ENCODE measurements around the gene SDK1.

Gene SDK1

DNA sequence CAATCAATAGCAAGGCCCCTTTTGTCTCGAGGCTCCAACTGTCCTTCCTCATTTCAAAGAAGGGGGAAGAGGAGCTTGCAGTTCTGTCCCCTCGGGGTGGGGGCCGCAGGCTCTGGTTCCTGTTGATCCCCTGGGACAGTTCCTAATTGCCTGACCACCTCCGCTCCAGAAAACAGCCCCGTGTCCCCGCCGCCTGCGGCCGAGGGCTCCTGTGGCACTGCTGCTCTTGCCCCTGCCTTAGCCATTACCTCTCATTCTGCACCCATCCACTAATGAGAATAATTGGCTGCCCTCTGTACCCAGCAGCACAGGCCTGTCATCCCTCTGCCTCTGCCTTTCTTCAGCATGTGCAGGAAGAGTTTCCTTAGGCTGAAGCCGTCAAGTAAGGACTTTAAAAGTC lies 712.7 kb downstream of the SDK1 start:
- no peak overlapping the region for H2AFZ ChIP-seq (ENCODE audit: low read depth, low read length)
- H2AK5ac ChIP-seq (ENCODE audit: low read length, severe bottlenecking), result no peak overlapping the region
- no peak overlapping the region for H3K18ac ChIP-seq (ENCODE audit: low read depth in 1 of 2, low read length in 2 of 2)
- no peak overlapping the region for H3K9ac ChIP-seq (ENCODE audit: low read length)
- H4K91ac ChIP-seq (ENCODE audit: low read length), result no peak overlapping the region
- no peaks in the 10 kb centered on the region for H3K4me1 ChIP-seq (ENCODE audit: control insufficient read depth, insufficient read depth, low read depth, low read length)
- no peak overlapping the region for H2BK15ac ChIP-seq (ENCODE audit: low read depth, poor library complexity, severe bottlenecking)
- H3K4me3 ChIP-seq (ENCODE audit: insufficient read depth in 1 of 2, low read depth in 1 of 2, low read length in 2 of 2), result no peak overlapping the region
- no peaks in the 10 kb centered on the region for H3K79me1 ChIP-seq (replicated peaks; ENCODE audit: low read length, poor library complexity, severe bottlenecking)
- DNase-seq, result no peak
- no peak overlapping the region for H3K4me2 ChIP-seq (ENCODE audit: low read length, poor library complexity, severe bottlenecking)
- H3K27ac ChIP-seq (ENCODE audit: low read length, poor library complexity, severe bottlenecking), result no peak overlapping the region
- H4K8ac ChIP-seq (ENCODE audit: low read length), result no peak overlapping the region
- H3K27me3 ChIP-seq (ENCODE audit: control insufficient read depth in 1 of 2, insufficient read depth in 1 of 2, low read length in 2 of 2), result no peaks in the 10 kb centered on the region
- H2BK5ac ChIP-seq (ENCODE audit: low read depth, low read length, poor library complexity, severe bottlenecking), result no peak overlapping the region
- no peak overlapping the region for H2BK12ac ChIP-seq (ENCODE audit: low read length in 2 of 2)
- no peak overlapping the region for H3K4ac ChIP-seq (ENCODE audit: low read depth in 1 of 2, low read length in 2 of 2)
- H2BK120ac ChIP-seq (ENCODE audit: low read depth, low read length), result no peak overlapping the region
- peaks cover 10% of the 10 kb centered on the region for H3K9me3 ChIP-seq (ENCODE audit: control insufficient read depth, low read length)
- H3K14ac ChIP-seq (ENCODE audit: low read length in 2 of 2), result no peak overlapping the region
- peaks cover 4 to 18% of the 10 kb centered on the region in 2 experiments for H3K36me3 ChIP-seq (ENCODE audit: control insufficient read depth in 1 of 2, insufficient read depth in 2 of 2, low read depth in 1 of 2, low read length in 2 of 2)
- 87% methylated on average over 10 of the region's 10 CpGs for WGBS
- H3K23ac ChIP-seq (ENCODE audit: low read length in 2 of 2), result no peak overlapping the region

DNA sequence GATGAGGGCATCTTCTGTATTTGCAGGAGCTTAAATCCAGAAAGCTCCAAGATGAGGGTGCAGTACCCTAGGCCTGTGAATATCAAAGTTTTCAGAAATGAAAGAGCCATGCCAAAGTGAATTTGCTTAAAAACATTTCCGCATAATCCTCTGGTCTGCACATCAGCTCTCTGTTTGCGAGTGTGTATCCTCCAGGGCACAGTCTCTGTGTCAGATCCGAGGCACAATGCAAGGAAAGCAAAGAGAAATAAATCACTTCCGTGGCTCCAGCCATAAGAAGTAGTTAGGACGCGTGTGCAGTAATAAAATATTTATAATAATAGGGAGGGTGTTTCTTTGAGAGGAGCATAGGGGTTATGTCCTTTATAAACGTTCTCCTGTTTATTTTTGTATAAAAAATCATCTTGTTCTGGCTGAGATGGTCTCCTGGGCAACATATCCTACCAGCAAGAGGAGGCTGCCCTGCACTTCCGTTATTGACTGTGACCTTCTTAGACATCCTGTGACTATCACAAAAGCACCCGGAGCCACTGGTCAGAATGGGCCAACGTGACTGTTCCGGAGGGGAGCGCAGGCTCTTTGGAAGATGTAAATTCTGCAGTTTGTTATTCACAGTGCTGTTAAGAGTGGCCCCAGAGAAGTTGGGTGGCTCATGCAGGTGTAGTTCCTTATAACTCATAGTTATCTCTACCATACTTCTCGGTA lies 713.4 kb downstream of the SDK1 start:
- no peak for DNase-seq
- no peaks in the 10 kb centered on the region for H3K4me1 ChIP-seq (ENCODE audit: control insufficient read depth, insufficient read depth, low read depth, low read length)
- H3K27me3 ChIP-seq (ENCODE audit: control insufficient read depth in 1 of 2, insufficient read depth in 1 of 2, low read length in 2 of 2), result no peaks in the 10 kb centered on the region
- no peak overlapping the region for H2AFZ ChIP-seq (ENCODE audit: low read depth, low read length)
- no peak overlapping the region for H3K4me3 ChIP-seq (ENCODE audit: insufficient read depth in 1 of 2, low read depth in 1 of 2, low read length in 2 of 2)
- no peak overlapping the region for H2BK5ac ChIP-seq (ENCODE audit: low read depth, low read length, poor library complexity, severe bottlenecking)
- H3K4ac ChIP-seq (ENCODE audit: low read depth in 1 of 2, low read length in 2 of 2), result no peak overlapping the region
- H3K79me1 ChIP-seq (replicated peaks; ENCODE audit: low read length, poor library complexity, severe bottlenecking), result no peaks in the 10 kb centered on the region
- WGBS, result 80% methylated on average over 12 of the region's 13 CpGs
- H3K9me3 ChIP-seq (ENCODE audit: control insufficient read depth, low read length), result peaks cover 17% of the 10 kb centered on the region
- no peak overlapping the region for H3K27ac ChIP-seq (ENCODE audit: low read length, poor library complexity, severe bottlenecking)
- H3K14ac ChIP-seq (ENCODE audit: low read length in 2 of 2), result no peak overlapping the region
- H3K4me2 ChIP-seq (ENCODE audit: low read length, poor library complexity, severe bottlenecking), result no peak overlapping the region
- no peak overlapping the region for H2AK5ac ChIP-seq (ENCODE audit: low read length, severe bottlenecking)
- no peak overlapping the region for H3K9ac ChIP-seq (ENCODE audit: low read length)
- no peak overlapping the region for H3K18ac ChIP-seq (ENCODE audit: low read depth in 1 of 2, low read length in 2 of 2)
- H2BK15ac ChIP-seq (ENCODE audit: low read depth, poor library complexity, severe bottlenecking), result no peak overlapping the region
- no peak overlapping the region for H3K23ac ChIP-seq (ENCODE audit: low read length in 2 of 2)
- H4K8ac ChIP-seq (ENCODE audit: low read length), result no peak overlapping the region
- no peak overlapping the region for H2BK12ac ChIP-seq (ENCODE audit: low read length in 2 of 2)
- no peak overlapping the region for H2BK120ac ChIP-seq (ENCODE audit: low read depth, low read length)
- H4K91ac ChIP-seq (ENCODE audit: low read length), result no peak overlapping the region
- H3K36me3 ChIP-seq (ENCODE audit: control insufficient read depth in 1 of 2, insufficient read depth in 2 of 2, low read depth in 1 of 2, low read length in 2 of 2), result peaks cover 4 to 19% of the 10 kb centered on the region in 2 experiments

DNA sequence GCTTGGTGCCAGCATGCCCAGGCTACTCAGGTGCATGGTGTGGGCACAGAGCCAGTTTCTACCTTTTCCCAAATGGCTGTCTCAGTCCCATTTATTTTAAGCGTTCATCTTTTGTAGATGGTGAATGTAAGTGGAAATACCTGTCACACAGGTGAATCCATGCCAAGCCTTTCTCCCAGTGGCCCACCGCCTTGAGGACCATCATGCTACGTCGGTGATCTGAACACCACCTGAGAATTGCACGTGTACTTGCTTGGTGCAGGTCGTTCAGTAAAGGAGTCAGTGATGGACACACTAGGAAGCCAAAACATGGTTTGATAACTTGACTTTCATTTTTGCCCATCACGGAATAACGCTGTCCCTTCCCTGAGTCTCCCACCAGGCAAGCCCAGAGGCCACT lies 714.3 kb downstream of the SDK1 start:
- WGBS, result 97% methylated on average over 8 of the region's 8 CpGs
- Histone ChIP-seq H3K79me1 (replicated peaks; ENCODE audit: low read length, poor library complexity, severe bottlenecking) (no peaks in the 10 kb centered on the region), H3K18ac (ENCODE audit: low read depth in 1 of 2, low read length in 2 of 2) (no peak overlapping the region)

DNA sequence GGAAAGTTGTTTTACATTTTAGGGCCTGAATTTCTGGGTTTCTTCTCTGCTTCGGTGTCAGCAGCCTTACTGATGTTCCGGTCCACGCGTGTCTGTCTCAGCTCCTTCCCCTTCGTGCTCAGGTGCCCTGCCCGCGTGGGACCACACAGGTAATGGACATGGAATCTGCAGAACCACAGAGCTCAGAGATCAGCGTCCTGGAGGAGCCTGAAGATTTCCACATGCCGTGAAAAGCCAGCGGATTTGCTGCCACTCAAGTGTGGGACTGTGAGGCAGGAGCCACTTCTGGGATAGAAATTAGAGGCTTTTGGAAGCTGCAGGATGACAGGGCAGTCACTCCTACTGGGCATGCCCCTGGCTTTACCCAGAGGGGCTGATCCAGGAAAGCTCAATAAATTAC lies 714.9 kb downstream of the SDK1 start:
- H3K27ac ChIP-seq (ENCODE audit: low read length, poor library complexity, severe bottlenecking), result no peak overlapping the region
- no peak overlapping the region for H2BK12ac ChIP-seq (ENCODE audit: low read length in 2 of 2)
- no peak overlapping the region for H3K18ac ChIP-seq (ENCODE audit: low read depth in 1 of 2, low read length in 2 of 2)
- H3K4me1 ChIP-seq (ENCODE audit: control insufficient read depth, insufficient read depth, low read depth, low read length), result no peaks in the 10 kb centered on the region
- no peak overlapping the region for H2BK15ac ChIP-seq (ENCODE audit: low read depth, poor library complexity, severe bottlenecking)
- no peak overlapping the region for H3K4me3 ChIP-seq (ENCODE audit: insufficient read depth in 1 of 2, low read depth in 1 of 2, low read length in 2 of 2)
- peaks cover 4 to 25% of the 10 kb centered on the region in 2 experiments for H3K36me3 ChIP-seq (ENCODE audit: control insufficient read depth in 1 of 2, insufficient read depth in 2 of 2, low read depth in 1 of 2, low read length in 2 of 2)
- H4K8ac ChIP-seq (ENCODE audit: low read length), result no peak overlapping the region
- DNase-seq, result no peak
- no peak overlapping the region for H4K91ac ChIP-seq (ENCODE audit: low read length)
- no peak overlapping the region for H2AFZ ChIP-seq (ENCODE audit: low read depth, low read length)
- no peak overlapping the region for H2AK5ac ChIP-seq (ENCODE audit: low read length, severe bottlenecking)
- H3K23ac ChIP-seq (ENCODE audit: low read length in 2 of 2), result no peak overlapping the region
- 95% methylated on average over 10 of the region's 10 CpGs for WGBS
- no peak overlapping the region for H3K9ac ChIP-seq (ENCODE audit: low read length)
- no peak overlapping the region for H3K4me2 ChIP-seq (ENCODE audit: low read length, poor library complexity, severe bottlenecking)
- H3K79me1 ChIP-seq (replicated peaks; ENCODE audit: low read length, poor library complexity, severe bottlenecking), result no peaks in the 10 kb centered on the region
- H3K27me3 ChIP-seq (ENCODE audit: control insufficient read depth in 1 of 2, insufficient read depth in 1 of 2, low read length in 2 of 2), result no peaks in the 10 kb centered on the region
- no peak overlapping the region for H3K4ac ChIP-seq (ENCODE audit: low read depth in 1 of 2, low read length in 2 of 2)
- H3K14ac ChIP-seq (ENCODE audit: low read length in 2 of 2), result no peak overlapping the region
- peaks cover 17% of the 10 kb centered on the region for H3K9me3 ChIP-seq (ENCODE audit: control insufficient read depth, low read length)
- no peak overlapping the region for H2BK5ac ChIP-seq (ENCODE audit: low read depth, low read length, poor library complexity, severe bottlenecking)
- H2BK120ac ChIP-seq (ENCODE audit: low read depth, low read length), result no peak overlapping the region

More for the DNA sequence above, 714.3 kb downstream of the SDK1 start:
- Histone ChIP-seq H3K4me1 (ENCODE audit: control insufficient read depth, insufficient read depth, low read depth, low read length) (no peaks in the 10 kb centered on the region), H4K91ac (ENCODE audit: low read length) (no peak overlapping the region), H4K8ac (ENCODE audit: low read length) (no peak overlapping the region), H2AK5ac (ENCODE audit: low read length, severe bottlenecking) (no peak overlapping the region), H3K36me3 (ENCODE audit: control insufficient read depth in 1 of 2, insufficient read depth in 2 of 2, low read depth in 1 of 2, low read length in 2 of 2) (peaks cover 4 to 26% of the 10 kb centered on the region in 2 experiments), H2BK5ac (ENCODE audit: low read depth, low read length, poor library complexity, severe bottlenecking) (no peak overlapping the region), H3K9me3 (ENCODE audit: control insufficient read depth, low read length) (peaks cover 17% of the 10 kb centered on the region), H2BK120ac (ENCODE audit: low read depth, low read length) (no peak overlapping the region), H2BK15ac (ENCODE audit: low read depth, poor library complexity, severe bottlenecking) (no peak overlapping the region), H3K27me3 (ENCODE audit: control insufficient read depth in 1 of 2, insufficient read depth in 1 of 2, low read length in 2 of 2) (no peaks in the 10 kb centered on the region), H3K9ac (ENCODE audit: low read length) (no peak overlapping the region), H3K4me3 (ENCODE audit: insufficient read depth in 1 of 2, low read depth in 1 of 2, low read length in 2 of 2) (no peak overlapping the region), H3K4ac (ENCODE audit: low read depth in 1 of 2, low read length in 2 of 2) (no peak overlapping the region), H3K4me2 (ENCODE audit: low read length, poor library complexity, severe bottlenecking) (no peak overlapping the region), H2AFZ (ENCODE audit: low read depth, low read length) (no peak overlapping the region), H3K27ac (ENCODE audit: low read length, poor library complexity, severe bottlenecking) (no peak overlapping the region), H3K14ac (ENCODE audit: low read length in 2 of 2) (no peak overlapping the region), H2BK12ac (ENCODE audit: low read length in 2 of 2) (no peak overlapping the region), H3K23ac (ENCODE audit: low read length in 2 of 2) (no peak overlapping the region)
- no peak for DNase-seq

All from mesenchymal stem cell (in vitro differentiated cells and primary cell).